Left ventricle myocardium inferior (tissue), 1 donor: ENCODE results near the gene MBD5. TPM values are rescaled to one million over a fixed set of nuclear protein-coding genes. Genes with fewer than 3 reads are reported as not detected.
"Not testable (repeated sequence)": the region's sequence is repeated elsewhere in the genome, so short reads cannot be mapped to it uniquely, and the experiment has no call there.

Experiments used
- DNase-seq: peaks from one replicate; pipeline ENCODE4 v3.0.0-alpha.2; 2020
- H3K27ac ChIP-seq: fragments of 200-600 bp; replicated peaks from 2 replicates; pipeline ENCODE4 v1.8.0; 2021
- H3K27me3 ChIP-seq: fragments of 200-600 bp; 2 replicates; pipeline ENCODE4 v1.8.0; 2021; ENCODE audit warnings: low read depth
- H3K36me3 ChIP-seq: fragments of 200-600 bp; 2 replicates; pipeline ENCODE4 v1.8.0; 2021
- H3K4me1 ChIP-seq: fragments of 200-600 bp; 2 replicates; pipeline ENCODE4 v1.8.0; 2021
- H3K4me3 ChIP-seq: fragments of 200-600 bp; 2 replicates; pipeline ENCODE4 v1.8.0; 2021; ENCODE audit warnings: mild to moderate bottlenecking, moderate library complexity
- H3K9me3 ChIP-seq: fragments of 200-600 bp; replicated peaks from 2 replicates; pipeline ENCODE4 v1.8.0; 2021
- intact Hi-C: fragments of 100-400 bp; cut with micrococcal nuclease; formaldehyde crosslinking; loops from one replicate; pipeline ENCODE4 v1.11.0; 2022
- total RNA-seq: library from RNA; stranded (reverse); fragmentation: NEBNext Ultra II Directional; extraction: Animal tissue kit (Norgen Biotek cat#: 25700); gene quantifications from one replicate; pipeline ENCODE4 v1.2.1, GENCODE V29; 2021
- TF ChIP-seq, protein P1 (sequence below): fragments of 200-600 bp; IDR thresholded peaks from 2 replicates; pipeline ENCODE4 v1.8.0; 2021; ENCODE audit warnings: antibody characterized with exemption, mild to moderate bottlenecking, borderline replicate concordance
- donor health status: DM: no; HTN: yes; CAD: no; lungs with severe emphysema.

MBD5 gene
- total RNA-seq, 1 donor from 2014 or later: 21.9 TPM

DNA sequence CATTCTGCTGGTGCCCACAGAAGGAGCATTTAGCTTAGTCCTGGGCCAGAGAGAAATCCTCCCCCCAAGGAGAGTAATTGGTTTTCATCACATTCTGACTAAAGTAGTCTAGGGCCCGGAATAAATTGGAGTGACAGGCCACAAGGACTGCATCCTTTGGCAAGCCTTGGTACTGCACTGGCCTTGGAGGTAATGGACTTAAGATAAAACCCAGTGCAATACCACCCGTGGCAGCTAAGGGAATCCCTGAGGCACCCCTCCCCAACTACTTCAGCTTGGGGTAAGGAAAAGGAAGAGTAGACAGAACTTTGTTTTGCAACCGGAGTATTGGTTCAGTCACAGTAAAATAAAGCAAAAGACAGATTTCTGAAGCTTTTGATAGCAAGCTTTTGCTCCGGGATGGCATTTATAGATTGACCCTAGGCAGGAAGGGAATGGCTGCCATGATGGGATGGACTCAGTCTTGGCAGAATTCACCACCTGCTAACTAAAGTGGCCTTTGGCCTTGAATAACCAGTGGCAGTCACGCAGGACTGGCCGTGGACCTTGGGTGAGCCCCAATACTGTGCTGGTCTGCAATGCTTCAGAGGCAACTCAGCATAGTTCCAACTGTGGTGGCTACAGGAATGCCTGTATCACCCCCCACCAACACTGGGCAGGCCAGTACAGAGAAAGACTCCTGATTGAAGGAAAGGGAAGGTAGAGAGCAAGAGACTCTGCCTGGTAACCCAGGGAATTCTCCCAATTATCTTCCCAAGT is 14.5 kb upstream of the MBD5 start:
- no peaks in the 10 kb centered on the region for H3K4me1 ChIP-seq
- no peaks in the 10 kb centered on the region for H3K27me3 ChIP-seq
- H3K4me3 ChIP-seq: no peak overlapping the region
- no peak for DNase-seq
- H3K27ac ChIP-seq: no peak overlapping the region
- intact Hi-C loops: no loop called here
- TF ChIP-seq, protein P1, sequence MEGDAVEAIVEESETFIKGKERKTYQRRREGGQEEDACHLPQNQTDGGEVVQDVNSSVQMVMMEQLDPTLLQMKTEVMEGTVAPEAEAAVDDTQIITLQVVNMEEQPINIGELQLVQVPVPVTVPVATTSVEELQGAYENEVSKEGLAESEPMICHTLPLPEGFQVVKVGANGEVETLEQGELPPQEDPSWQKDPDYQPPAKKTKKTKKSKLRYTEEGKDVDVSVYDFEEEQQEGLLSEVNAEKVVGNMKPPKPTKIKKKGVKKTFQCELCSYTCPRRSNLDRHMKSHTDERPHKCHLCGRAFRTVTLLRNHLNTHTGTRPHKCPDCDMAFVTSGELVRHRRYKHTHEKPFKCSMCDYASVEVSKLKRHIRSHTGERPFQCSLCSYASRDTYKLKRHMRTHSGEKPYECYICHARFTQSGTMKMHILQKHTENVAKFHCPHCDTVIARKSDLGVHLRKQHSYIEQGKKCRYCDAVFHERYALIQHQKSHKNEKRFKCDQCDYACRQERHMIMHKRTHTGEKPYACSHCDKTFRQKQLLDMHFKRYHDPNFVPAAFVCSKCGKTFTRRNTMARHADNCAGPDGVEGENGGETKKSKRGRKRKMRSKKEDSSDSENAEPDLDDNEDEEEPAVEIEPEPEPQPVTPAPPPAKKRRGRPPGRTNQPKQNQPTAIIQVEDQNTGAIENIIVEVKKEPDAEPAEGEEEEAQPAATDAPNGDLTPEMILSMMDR: no peak
- no peaks in the 10 kb centered on the region for H3K36me3 ChIP-seq
- H3K9me3 ChIP-seq: peaks cover 21% of the 10 kb centered on the region

- Histone ChIP-seq H3K27me3 (no peaks in the 10 kb centered on the region), H3K4me3 (no peak overlapping the region), H3K9me3 (peaks cover 15% of the 10 kb centered on the region), H3K27ac (no peak overlapping the region), H3K4me1 (no peaks in the 10 kb centered on the region), H3K36me3 (no peaks in the 10 kb centered on the region)
- intact Hi-C loops: no loop called here
- TF ChIP-seq, protein P1: no peak
- no peak for DNase-seq
Measured at GRCh38 chr2:148007219-148007900, 13.5 kb upstream of the MBD5 start.

- intact Hi-C loops, H3K4me1 ChIP-seq, H3K36me3 ChIP-seq, H3K27me3 ChIP-seq, H3K27ac ChIP-seq, DNase-seq, H3K4me3 ChIP-seq: not testable (repeated sequence)
- H3K9me3 ChIP-seq: peaks cover 10% of the 10 kb centered on the region
Measured at GRCh38 chr2:148008411-148008810, 12.5 kb upstream of the MBD5 start.

DNA sequence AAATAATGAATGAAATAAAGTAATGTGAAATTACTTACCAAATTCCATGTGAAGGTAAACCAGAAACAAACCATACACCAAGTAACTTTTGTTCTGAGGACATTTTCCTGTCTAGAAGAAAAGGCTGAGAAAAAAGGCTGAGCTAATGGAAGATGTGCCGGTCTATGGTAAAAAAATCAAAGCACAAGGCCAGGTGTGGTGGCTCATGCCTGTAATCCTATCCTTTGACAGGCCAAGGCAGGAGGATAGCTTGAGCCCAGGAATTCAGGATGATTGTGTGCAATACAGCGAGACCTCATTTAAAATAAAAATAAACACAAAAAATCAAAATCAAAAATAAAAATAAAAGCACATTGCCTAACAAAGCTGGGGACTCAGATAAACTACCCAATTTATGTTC is 7.0 kb upstream of the MBD5 start:
- Histone ChIP-seq H3K4me3 (no peak overlapping the region), H3K4me1 (peaks cover 18% of the 10 kb centered on the region), H3K36me3 (no peaks in the 10 kb centered on the region), H3K9me3 (no peaks in the 10 kb centered on the region), H3K27ac (no peak overlapping the region), H3K27me3 (no peaks in the 10 kb centered on the region)
- no peak for DNase-seq
- TF ChIP-seq, protein P1: no peak
- intact Hi-C loops: no loop called here

- intact Hi-C loops: no loop called here
- Histone ChIP-seq H3K27ac (no peak overlapping the region), H3K36me3 (no peaks in the 10 kb centered on the region), H3K4me1 (peaks cover 26% of the 10 kb centered on the region), H3K9me3 (no peaks in the 10 kb centered on the region), H3K27me3 (no peaks in the 10 kb centered on the region), H3K4me3 (no peak overlapping the region)
- no peak for DNase-seq
- TF ChIP-seq, protein P1: no peak
Measured at GRCh38 chr2:148014616-148015015, 6.3 kb upstream of the MBD5 start.
